Measurements from ENCODE around the gene ZPBP2.
"Not testable (repeated sequence)": the region's sequence is repeated elsewhere in the genome, so short reads cannot be mapped to it uniquely, and the experiment has no call there.

DNA sequence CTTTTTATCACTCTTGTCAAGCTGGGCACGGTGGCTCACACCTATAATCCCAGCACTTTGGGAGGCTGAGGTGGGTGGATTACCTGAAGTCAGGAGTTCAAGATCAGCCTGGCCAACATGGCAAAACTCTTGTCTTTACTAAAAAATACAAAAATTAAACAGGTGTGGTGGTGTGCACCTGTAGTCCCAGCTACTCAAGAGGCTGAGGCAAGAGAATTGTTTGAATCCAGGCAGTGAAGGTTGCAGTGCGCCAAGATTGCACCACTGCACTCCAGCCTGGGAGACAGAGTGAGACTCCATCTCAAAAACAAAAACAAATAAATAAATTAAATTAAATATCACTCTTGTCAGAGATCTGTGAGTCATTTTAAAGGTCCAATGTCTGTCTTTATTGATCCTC lies 34.0 kb downstream of the ZPBP2 start:
- TF ChIP-seq, protein P1, sequence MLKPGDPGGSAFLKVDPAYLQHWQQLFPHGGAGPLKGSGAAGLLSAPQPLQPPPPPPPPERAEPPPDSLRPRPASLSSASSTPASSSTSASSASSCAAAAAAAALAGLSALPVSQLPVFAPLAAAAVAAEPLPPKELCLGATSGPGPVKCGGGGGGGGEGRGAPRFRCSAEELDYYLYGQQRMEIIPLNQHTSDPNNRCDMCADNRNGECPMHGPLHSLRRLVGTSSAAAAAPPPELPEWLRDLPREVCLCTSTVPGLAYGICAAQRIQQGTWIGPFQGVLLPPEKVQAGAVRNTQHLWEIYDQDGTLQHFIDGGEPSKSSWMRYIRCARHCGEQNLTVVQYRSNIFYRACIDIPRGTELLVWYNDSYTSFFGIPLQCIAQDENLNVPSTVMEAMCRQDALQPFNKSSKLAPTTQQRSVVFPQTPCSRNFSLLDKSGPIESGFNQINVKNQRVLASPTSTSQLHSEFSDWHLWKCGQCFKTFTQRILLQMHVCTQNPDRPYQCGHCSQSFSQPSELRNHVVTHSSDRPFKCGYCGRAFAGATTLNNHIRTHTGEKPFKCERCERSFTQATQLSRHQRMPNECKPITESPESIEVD (tag by site-specific recombination; IDR thresholded peaks at IDR 0.05) = not testable (repeated sequence)
- not testable (repeated sequence) for TF ChIP-seq HOXA7 (CRISPR knock-in tag; IDR thresholded peaks at IDR 0.05; ENCODE audit: borderline replicate concordance); ZEB2 (tag by site-specific recombination; IDR thresholded peaks at IDR 0.05); ZNF626 (tag by site-specific recombination; IDR thresholded peaks at IDR 0.05); ZFP69B (tag by site-specific recombination; IDR thresholded peaks at IDR 0.05); ZNF114 (tag by site-specific recombination; IDR thresholded peaks at IDR 0.05); ZNF302 (tag by site-specific recombination; IDR thresholded peaks at IDR 0.05; ENCODE audit: low read depth)
- TF ChIP-seq, protein P2, sequence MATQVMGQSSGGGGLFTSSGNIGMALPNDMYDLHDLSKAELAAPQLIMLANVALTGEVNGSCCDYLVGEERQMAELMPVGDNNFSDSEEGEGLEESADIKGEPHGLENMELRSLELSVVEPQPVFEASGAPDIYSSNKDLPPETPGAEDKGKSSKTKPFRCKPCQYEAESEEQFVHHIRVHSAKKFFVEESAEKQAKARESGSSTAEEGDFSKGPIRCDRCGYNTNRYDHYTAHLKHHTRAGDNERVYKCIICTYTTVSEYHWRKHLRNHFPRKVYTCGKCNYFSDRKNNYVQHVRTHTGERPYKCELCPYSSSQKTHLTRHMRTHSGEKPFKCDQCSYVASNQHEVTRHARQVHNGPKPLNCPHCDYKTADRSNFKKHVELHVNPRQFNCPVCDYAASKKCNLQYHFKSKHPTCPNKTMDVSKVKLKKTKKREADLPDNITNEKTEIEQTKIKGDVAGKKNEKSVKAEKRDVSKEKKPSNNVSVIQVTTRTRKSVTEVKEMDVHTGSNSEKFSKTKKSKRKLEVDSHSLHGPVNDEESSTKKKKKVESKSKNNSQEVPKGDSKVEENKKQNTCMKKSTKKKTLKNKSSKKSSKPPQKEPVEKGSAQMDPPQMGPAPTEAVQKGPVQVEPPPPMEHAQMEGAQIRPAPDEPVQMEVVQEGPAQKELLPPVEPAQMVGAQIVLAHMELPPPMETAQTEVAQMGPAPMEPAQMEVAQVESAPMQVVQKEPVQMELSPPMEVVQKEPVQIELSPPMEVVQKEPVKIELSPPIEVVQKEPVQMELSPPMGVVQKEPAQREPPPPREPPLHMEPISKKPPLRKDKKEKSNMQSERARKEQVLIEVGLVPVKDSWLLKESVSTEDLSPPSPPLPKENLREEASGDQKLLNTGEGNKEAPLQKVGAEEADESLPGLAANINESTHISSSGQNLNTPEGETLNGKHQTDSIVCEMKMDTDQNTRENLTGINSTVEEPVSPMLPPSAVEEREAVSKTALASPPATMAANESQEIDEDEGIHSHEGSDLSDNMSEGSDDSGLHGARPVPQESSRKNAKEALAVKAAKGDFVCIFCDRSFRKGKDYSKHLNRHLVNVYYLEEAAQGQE (tag by site-specific recombination; IDR thresholded peaks at IDR 0.05) = not testable (repeated sequence)
- TF ChIP-seq, protein P3, sequence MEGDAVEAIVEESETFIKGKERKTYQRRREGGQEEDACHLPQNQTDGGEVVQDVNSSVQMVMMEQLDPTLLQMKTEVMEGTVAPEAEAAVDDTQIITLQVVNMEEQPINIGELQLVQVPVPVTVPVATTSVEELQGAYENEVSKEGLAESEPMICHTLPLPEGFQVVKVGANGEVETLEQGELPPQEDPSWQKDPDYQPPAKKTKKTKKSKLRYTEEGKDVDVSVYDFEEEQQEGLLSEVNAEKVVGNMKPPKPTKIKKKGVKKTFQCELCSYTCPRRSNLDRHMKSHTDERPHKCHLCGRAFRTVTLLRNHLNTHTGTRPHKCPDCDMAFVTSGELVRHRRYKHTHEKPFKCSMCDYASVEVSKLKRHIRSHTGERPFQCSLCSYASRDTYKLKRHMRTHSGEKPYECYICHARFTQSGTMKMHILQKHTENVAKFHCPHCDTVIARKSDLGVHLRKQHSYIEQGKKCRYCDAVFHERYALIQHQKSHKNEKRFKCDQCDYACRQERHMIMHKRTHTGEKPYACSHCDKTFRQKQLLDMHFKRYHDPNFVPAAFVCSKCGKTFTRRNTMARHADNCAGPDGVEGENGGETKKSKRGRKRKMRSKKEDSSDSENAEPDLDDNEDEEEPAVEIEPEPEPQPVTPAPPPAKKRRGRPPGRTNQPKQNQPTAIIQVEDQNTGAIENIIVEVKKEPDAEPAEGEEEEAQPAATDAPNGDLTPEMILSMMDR (tag by site-specific recombination; IDR thresholded peaks at IDR 0.05) = not testable (repeated sequence)
- TF ChIP-seq, protein P4, sequence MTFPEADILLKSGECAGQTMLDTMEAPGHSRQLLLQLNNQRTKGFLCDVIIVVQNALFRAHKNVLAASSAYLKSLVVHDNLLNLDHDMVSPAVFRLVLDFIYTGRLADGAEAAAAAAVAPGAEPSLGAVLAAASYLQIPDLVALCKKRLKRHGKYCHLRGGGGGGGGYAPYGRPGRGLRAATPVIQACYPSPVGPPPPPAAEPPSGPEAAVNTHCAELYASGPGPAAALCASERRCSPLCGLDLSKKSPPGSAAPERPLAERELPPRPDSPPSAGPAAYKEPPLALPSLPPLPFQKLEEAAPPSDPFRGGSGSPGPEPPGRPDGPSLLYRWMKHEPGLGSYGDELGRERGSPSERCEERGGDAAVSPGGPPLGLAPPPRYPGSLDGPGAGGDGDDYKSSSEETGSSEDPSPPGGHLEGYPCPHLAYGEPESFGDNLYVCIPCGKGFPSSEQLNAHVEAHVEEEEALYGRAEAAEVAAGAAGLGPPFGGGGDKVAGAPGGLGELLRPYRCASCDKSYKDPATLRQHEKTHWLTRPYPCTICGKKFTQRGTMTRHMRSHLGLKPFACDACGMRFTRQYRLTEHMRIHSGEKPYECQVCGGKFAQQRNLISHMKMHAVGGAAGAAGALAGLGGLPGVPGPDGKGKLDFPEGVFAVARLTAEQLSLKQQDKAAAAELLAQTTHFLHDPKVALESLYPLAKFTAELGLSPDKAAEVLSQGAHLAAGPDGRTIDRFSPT (tag by site-specific recombination; IDR thresholded peaks at IDR 0.05) = not testable (repeated sequence)
